HG03432 (cell line): ENCODE data around the gene PVALEF.

Source experiments
- ATAC-seq: cut with Tn5 transposase; IDR thresholded peaks from one replicate; pipeline ENCODE4 v1.9.1; 2021; ENCODE audit warnings: mild to moderate bottlenecking, moderate library complexity; ENCODE audit not compliant: unreplicated experiment

The PVALEF gene

DNA sequence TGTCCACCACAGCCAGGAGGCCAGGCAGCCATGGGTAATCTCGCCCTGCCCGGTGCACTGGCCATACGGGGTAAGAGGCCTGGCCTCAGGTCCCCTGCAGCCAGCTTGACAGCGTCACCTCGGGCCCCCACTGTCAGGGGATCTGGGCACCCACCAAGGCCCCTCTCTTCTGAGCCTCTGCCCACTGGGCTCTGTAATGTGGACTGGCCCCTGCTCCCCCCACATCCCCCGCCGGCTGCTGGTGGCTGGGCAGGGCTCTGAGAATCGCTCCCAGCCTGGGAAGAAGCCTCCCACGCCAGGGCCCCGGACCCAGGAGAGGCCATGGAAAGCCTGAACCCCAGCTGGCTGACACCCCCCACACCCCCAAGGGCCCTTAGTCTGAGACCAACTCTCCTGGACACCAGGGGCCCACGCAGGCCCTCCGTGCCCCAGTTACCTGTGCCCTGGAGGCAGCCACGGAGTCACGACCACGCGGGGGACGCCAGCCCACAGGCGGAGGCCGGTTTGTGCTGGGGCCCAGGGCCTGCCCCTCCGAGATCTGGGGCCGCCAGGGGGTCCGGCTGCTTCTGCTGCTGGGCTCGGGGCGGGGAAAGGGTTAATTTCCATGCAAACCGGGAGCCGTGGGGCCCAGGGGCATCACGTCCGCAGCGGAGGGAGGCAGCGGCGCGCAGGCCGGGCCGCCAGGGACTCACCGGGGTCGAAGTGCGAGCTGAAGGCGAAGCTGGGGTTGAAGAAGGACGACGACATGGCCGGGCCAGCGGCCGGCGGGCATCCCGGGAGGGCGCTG is at the start of gene PVALEF:
Gene PVALEF (plus strand): TSS at position 262 of the 787 bp plus-strand sequence. CDS start 15,720 bp downstream, outside the sequence.
- no peak for ATAC-seq

DNA sequence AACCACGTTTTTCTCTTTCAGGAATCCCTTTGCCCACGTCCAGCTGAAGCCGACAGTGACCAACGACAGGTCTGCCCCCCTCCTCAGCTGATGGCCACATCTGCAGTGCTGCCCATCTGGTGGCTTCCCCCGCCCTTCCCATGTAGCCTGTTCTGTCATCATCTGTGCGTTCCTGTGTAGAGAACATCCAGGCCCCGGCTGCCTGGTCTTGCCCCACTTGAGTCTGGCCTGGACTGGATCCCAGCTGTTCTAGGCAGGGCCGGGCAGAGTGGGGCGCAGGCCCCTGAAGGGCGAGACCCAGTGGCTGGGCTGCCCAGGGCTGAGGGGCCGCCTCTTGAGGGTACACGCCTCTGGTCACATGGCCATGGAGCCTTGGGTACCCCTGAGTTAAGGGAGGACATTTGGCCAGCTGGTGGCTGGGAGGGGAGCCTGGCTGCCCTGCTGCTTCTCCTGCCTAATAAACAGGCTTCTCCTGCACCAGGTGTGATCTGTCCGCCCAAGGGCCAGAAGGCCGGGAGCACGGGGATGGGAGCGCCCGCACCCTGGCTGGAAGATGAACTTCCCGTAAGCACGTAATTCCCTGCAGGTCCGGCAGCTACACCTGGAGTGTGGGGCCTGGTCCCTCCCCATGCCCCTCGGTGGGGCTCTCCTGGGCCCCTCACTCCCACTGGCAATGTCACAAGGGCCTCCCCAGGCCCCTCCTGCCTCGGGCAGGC is 49.4 kb upstream of the PVALEF start:
- ATAC-seq = no peak

DNA sequence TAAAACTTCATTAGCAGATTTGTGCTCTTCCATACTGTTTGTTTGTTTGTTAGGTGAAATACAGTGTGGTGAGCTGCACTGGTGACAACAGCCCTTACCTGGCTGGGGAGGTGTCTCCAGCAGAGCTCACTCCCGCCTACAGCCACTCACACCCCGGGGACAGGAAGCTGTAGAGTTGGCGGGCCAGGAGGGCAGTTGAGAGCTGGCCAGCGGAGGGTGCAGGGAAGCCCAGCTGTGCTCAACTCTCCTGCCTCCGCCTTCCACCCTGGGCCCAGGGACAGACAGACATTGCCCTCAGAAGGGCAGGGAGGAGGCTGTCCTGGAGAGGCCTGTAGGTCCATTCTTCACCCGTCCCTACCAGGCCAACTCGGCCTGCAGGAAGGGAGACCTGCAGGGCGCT is 48.6 kb upstream of the PVALEF start:
- no peak for ATAC-seq

DNA sequence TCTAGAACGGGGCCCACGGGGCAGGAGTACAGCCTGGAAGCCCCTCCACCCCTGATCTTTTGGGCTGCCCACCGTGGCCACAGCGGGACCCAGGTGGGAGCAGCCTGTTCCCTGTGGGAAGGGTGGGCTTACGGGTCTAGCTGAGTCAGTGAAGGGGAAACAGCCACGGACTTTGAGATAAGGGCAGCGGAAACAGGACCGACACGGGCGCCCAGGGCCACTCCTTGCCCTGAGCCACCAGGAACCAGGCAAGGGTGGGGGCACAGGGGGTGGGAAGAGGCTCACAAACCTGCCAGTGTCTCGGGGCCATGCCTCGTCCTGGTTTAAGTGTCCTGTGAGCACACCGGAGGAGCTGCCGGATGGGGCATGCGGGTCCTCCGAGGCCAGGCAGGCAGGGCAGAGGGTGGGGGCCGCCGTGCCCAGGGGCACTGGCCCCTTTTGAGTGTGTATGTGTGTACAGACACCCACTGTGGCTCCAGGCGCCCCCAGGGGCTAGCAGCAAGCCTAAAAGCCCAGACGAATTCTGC is 47.6 kb upstream of the PVALEF start:
- no peak for ATAC-seq

DNA sequence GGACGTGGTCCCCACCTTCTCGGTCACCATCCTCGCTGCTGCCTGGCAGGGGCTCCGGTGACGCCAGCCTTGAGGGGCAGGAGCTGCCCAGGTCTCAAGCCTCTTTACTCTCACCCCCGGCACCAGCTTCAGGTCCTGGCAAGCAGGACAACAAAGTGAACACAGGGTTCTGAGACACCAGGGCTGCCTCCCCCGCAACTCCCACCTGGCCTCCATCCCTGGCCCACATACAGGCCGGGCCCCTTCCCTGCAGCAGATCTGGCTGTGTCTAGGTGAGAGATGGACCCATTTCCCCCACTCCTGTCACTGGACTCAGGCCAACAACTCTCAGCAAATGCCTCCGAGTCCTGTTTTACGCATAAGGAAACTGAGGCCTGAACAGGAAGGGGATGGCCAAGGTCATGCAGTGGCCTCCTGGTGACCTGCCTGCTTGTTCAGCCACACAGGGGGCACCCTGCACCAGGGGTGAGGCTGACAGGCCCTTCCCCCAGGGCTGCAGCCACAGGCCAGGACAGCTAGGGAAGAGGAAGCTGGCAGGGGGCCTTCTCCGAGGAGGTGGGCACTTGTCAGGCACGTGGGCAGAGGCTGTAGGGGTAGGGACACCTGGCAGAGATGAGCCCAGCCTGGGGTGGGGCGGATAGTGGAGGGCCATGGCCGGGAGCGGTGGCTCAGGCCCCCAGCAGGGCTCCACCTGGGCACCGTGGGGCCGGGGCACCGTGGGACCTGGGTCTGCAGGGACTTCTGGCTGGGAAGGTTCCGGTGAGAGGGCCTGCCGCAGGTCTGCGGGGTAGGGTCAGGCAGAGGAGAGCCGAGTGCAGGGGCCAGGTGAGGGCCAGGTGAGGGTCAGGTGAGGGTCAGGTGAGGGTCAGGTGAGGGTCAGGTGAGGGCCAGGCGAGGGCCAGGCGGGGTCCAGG is 46.7 kb upstream of the PVALEF start:
- ATAC-seq = no peak

DNA sequence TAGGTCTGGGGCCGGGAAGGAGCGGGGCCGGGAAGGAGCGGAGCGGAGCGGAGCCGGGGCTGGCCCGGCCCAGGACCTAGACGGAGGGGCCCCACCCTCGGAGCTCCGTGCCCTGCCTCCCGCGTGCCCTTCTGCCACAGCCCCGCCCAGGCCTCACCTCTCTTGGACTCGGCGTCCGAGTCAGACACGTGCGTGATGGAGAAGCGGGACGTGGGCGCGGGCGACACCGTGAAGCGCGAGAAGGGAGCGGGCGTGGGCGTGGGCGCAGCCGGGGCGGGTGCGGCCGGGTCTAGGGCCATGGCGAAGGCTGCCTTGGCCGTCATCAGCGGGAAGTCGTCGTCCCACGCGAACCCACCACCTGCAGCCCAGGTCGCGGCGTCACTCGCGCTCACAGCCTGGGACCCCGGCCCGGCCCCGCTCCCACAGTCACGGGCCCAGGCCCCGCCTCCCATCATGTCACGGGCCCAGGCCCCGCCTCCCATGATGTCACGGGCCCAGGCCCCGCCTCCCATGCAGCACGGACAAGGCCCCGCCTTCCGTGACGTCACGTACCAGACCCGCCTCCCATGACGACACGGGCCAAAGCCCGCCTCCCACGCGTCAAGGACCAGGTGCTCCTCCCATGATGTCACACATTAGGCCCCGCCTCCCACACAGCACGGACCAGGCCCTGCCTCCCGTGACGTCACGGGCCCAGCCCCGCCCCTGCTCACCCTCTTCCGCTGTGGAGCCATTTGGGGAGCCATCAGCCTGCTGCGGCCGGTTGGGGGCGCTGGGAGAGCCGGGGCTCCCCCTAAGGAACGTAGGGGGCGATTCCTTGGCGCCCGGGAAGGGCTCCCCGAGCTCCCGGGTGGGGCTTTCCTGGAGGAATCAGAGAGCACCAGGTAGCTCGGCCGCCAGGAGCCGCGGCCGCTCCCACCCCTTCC is 45.8 kb upstream of the PVALEF start:
- ATAC-seq = peak; percentile 39

DNA sequence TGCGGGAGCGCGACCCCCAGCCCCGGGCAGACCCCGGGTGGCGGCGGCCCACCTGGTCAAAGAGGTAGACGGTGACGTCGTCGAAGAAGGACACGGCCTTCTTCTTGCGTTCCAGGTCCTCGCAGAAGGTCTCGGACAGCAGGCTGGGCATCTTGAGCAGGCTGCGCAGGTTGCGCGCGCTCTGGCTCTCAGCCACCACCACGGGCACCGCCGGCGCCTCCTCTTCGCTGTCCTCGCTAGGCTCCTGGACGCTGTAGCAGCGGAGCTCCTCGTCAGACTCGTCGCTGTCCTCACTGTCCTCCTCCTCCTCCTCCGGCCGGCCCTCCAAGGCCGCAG is 45.2 kb upstream of the PVALEF start:
- ATAC-seq = no peak

DNA sequence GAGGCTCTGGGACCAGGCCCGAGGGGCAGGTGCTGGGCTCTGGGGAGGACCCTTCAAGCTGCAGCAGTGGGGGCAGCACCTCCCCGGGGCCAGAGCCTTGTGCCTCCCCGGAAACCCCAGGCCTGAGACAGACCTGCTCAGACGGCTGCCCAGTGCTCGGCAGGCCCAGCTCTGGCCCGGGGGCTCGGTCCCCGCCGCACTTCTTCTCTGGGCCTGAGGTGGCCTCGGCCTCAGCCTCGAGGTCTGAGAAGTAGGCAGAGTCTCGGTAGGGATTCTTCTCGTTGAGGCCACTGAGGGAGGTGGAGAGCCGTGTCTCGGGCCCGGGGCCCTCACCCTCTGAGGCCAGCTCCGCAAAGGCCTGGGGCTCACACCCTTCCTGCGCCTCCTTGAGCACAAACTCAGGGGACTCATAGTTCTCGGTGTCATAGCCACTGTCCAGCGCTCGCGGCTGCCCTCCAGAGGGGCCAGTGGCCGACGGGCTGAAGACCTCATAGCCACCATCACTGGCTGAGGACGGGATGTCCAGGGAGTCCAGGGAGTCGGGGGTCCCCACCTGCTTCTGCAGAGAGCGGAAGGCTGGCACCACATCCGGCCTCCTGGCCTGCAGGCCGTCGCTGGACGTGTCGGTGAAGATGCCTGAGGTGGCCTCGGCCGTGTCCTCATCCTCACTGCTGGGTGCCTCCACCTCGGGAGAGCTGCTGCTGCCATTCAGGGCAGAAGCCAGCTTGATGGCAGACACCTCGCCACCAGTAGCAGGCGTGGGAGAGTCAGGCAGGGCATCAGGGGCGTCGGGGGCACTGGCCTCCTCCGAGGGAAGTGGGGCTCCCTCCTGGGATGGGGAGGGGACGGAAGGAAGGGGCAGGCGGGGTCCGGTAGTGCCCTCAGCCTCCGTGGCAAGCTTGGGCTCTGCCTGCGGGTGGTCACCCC is 44.3 kb upstream of the PVALEF start:
- no peak for ATAC-seq

DNA sequence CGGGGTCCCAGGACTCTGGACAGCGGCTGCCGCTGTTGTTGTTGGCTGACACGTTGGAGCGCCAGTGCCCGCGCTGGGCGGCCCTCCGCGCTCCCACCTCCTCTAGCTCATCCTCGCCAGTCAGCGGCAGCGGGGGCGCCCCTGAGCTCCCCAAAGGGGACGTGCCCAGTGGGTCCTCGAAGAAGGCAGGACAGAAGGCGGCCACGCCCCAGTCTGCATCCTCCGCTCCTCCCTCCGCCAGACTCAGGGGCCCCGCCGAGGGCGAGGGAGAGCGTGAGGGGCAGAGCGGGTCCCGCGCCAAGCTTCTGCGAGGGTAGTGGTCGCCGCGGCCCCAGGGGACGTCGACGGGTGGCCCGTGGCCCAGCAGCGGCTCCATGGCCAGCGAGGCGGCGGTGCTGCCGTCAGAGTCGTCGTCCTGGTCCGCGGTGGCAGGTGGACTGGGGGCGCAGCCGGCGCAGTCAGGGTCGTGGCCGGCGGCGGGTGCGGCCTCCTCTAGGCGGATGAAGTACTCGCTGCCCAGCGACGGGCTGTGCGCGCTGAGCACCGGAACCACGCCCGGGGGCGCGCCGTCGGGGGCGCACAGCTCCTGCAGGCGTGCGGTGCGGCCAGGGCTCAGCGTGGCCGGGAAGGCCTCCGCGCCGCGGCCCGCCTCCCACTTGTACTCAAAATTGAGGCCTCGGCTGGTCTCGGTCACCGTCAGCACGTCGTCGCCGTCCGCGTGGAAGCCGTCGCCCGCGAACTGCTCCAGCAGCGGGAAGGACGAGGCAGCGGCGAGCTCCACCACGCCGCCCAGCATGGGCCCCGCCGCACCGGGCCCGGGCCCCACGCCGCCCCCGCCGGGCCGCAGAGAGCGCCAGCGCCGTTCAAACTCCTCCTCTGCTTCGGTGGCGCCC is 43.2 kb upstream of the PVALEF start:
- no peak for ATAC-seq

DNA sequence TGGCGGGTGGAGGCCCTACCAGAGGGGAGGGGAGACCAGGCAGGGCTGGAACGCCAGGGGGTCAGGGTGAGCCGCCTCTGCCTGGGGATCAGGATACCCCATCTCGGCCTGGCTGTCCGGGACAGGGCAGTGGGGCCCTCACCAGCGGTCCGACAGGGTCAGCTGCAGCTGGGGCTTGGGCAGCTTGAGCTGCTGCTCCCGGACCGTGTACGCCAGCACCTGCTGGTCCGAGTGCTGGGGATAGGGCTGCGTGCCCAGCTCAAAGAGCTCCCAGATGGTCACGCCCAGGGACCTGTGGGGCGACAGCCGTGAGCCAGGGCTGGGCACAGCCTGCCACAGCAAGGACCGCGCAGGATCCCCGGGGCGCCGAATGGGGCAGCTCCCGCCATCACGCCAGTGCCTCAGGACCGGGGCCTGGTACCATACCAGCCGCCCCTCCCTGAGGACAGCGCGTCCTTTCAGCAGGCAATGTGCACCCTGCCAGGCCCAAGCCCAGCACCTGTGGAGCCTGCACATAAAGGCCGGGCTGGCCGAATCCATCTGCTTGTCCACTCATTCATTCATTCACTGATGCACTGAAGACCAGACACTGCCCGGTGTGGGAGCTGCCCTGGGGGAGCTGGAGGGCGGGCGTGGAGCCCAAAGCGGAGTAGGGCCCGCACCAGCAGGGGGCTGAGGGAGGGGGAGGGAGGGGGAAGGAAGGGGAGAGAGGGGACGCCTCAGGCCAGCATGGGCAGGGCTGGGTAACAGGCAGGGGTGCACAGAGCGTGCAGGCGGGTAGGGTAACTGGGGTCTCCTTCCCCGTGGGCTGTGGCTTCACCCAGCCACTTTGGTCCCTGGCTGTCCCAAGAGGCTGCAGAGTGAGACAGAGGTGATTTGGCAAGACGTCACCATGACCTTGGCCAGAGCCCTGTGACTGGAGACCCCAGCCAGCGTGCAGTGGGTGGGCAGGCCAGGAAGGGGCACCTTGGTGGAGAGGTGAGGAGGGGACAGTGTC is 42.0 kb upstream of the PVALEF start:
- ATAC-seq = no peak

DNA sequence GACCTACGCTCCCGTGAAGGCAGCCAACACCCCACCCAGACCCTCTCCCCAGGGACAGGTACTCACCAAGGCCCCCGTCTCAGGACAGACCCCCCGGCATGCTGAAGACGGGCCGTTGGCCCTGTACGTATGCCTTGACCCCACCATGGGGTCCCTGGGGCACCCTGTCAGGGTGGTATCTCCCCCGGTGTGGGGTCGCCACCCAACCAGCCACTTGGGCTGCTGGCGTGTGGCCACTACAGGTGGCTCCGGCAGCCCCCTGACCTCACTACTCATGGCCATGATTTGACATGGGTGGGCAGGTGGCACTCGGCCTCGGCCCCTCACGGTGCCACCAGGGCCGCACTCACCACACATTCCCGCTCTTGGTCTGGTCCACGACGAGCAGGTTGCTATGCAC is 40.9 kb upstream of the PVALEF start:
- no peak for ATAC-seq

DNA sequence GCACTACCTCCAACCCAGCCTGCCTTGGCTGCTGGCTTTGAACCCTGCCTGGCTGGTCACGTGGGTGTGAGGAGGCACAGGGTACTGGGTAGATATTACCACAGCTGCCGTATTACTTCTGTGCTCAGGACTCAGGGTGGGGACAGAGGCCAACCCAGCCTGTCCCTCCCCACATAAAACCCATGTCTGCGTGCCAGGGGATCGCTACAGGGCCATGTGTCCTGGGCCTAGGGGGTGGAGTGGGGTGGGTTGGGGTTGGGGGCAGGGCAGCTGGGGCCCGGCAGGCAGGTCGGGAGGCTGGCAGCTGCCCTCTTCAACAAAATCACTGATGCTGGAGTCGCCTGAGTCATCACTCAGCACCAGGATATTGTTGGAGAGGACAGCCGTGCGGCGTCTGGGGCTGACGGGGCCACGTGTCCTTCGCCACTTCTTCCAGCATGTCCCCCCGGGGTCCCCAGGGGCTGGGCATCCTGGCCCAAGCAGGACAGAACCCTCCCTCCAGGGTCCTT is 39.7 kb upstream of the PVALEF start:
- ATAC-seq = no peak

DNA sequence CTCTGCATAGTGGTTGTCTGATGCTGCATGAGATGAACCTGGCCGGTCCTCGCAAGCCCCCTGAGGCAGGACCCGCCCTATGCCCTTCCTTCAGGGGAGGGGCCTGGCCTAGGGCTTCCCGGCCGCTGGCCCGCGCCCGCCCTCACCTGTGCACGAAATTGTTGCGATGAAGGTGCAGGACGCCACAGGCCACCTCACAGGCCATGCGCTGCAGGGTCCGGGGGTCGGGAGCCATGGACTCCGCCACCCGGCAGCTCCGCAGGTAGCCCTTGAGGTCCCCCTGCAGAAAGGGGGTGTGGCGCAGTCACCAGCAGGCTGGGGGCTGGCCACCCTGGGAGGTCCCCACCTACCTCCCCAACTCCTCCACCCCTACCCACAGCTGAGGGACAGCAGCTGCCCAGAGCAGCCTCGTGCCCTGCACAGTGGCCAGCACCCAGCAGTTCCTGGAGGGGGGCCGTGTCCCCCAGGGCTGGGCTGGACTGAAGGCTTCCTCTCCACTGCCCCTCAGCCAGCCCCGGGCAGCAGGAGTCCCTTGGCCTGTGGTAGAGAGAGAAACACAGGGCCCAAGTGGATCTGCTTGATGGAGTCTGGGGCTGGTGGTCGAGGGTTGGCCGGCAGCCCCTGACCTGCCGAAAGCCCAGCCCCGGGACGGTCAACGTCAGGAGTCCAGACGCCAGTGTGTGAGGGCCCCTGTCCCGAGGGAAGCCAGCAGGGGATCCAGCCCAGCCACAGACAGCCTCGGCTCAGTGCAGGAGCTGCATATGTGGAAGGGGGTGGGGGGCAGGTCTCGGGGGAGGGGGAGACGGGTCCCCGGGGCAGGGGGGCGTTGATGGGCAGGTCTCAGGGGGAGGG is 38.8 kb upstream of the PVALEF start:
- ATAC-seq = no peak

DNA sequence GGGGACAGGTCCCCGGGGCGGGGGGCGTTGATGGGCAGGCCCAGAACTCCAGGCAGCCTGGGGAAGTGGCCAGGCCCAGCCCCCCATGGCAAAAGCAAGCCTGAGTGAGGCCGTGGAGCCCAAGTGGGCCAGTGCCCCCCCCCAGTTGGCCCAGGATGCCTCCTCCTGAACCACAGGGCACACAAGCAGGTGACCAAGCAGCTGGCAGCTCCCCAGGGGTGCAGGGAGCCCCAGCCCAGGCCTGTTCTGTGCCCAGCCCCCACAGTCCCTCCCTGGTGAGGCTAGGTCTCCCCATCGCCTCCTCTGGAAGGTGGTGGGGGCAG is 38.2 kb upstream of the PVALEF start:
- ATAC-seq = no peak

DNA sequence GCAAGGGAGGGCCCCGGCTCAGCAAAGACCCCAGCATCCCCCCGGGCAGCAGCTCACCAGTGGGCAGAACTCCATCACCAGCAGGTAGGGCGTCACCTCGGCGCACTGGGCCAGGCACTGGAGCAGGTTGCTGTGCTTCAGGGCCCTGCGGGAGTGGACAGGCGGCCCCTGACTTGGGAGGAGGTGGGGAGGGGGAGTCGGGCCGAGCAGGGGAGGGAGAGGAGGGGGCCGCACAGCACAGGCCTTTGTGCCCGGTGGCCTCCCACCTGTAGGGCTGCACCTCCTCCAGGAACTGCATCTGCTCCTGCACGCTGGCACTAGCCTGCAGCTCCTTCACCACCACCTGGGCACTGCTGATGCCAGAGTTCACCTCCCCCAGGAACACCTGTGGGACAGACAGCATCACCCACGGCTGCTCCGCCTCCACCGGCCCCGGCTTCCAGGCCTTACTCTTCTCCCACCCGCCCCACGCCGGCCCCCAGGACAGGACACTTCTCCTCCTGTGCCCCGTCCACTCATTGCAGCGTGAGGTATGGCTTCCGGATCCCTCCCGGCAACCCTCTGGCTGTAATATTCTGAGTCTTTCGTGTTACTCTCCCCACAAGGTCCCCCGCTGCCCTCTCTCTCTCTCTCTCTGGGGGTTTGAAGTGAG is 37.7 kb upstream of the PVALEF start:
- no peak for ATAC-seq
